ENCODE measurements around the gene KCTD16.

KCTD16 gene

DNA sequence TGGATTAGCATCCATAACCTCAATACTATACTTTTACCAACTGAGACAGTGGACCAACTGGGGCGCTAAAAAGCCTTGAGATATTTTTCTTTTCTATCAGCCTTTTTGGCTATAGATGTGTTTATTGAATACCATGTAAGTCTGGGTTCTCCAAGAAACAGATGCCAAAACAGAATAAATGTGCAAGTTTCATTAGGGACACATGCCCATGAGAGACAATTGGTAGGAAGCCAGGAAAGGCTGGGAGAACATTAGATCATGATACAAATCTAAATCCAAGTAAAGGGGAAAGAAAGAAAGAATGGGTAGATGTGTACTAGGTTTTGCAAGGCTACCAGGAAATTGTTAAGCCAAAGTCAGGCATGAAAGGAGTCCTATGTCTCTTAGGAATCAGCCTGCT, 152.5 kb downstream of the KCTD16 start:
- Histone ChIP-seq H3K27ac (ENCODE audit: insufficient read depth, low read length, poor library complexity, severe bottlenecking) (no peak overlapping the region), H3K27me3 (replicated peaks; ENCODE audit: control insufficient read depth, insufficient read depth, low read length, poor library complexity, severe bottlenecking) (no peaks in the 10 kb centered on the region), H3K9me3 (ENCODE audit: control insufficient read depth, low read length) (no peaks in the 10 kb centered on the region), H3K4me3 (ENCODE audit: insufficient read depth, low read depth, low read length, poor library complexity, severe bottlenecking) (no peak overlapping the region), H3K36me3 (ENCODE audit: control insufficient read depth, insufficient read depth, low read length) (no peaks in the 10 kb centered on the region), H3K4me1 (ENCODE audit: control insufficient read depth, insufficient read depth, low read length, poor library complexity, severe bottlenecking) (no peaks in the 10 kb centered on the region)
- no peak for DNase-seq

DNA sequence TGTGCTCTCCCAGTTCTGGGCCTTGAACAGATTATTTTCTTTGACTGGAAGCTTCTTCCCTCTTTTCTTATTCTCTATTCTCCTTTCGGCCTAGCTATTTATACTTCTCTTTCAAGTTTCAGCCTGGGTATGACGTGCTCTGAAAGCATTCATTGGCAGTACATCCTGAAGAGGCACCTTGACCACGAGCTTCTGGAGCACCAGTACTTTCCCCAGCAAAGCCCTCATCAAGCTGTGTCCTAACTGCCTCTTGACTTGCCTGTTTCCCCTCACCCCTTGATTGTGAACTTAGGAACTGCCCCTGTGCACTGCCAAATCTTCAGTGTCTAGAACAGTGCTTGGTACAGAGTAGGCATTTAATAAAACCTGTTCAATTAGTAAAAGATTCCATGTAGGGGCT, 154.9 kb downstream of the KCTD16 start:
- Histone ChIP-seq H3K27ac (ENCODE audit: insufficient read depth, low read length, poor library complexity, severe bottlenecking) (no peak overlapping the region), H3K4me3 (ENCODE audit: insufficient read depth, low read depth, low read length, poor library complexity, severe bottlenecking) (no peak overlapping the region), H3K27me3 (replicated peaks; ENCODE audit: control insufficient read depth, insufficient read depth, low read length, poor library complexity, severe bottlenecking) (no peaks in the 10 kb centered on the region), H3K9me3 (ENCODE audit: control insufficient read depth, low read length) (no peaks in the 10 kb centered on the region), H3K4me1 (ENCODE audit: control insufficient read depth, insufficient read depth, low read length, poor library complexity, severe bottlenecking) (no peaks in the 10 kb centered on the region), H3K36me3 (ENCODE audit: control insufficient read depth, insufficient read depth, low read length) (no peaks in the 10 kb centered on the region)
- DNase-seq, result no peak

DNA sequence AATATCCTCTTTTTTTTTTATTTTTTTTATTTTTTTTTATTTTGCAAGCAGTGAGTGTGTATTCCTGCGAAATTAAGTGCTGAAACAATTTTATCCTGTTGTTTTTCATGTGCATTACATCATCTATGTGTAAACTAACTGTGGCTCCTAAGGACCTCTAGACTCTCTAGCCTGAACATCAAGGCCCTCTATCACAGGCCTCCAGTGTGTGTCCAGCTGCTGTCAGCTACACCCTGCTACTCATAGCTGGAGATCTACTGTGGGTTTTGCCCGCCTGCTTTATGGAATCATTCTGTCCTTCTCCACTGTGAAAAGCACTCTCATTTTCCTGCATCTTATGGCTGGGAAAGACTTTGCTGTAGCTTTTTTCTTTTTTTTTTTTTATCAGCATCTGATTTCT, 157.8 kb downstream of the KCTD16 start:
- Histone ChIP-seq H3K27me3 (replicated peaks; ENCODE audit: control insufficient read depth, insufficient read depth, low read length, poor library complexity, severe bottlenecking) (no peaks in the 10 kb centered on the region), H3K4me1 (ENCODE audit: control insufficient read depth, insufficient read depth, low read length, poor library complexity, severe bottlenecking) (no peaks in the 10 kb centered on the region), H3K27ac (ENCODE audit: insufficient read depth, low read length, poor library complexity, severe bottlenecking) (no peak overlapping the region), H3K36me3 (ENCODE audit: control insufficient read depth, insufficient read depth, low read length) (no peaks in the 10 kb centered on the region), H3K9me3 (ENCODE audit: control insufficient read depth, low read length) (no peaks in the 10 kb centered on the region), H3K4me3 (ENCODE audit: insufficient read depth, low read depth, low read length, poor library complexity, severe bottlenecking) (no peak overlapping the region)
- DNase-seq, result no peak

DNA sequence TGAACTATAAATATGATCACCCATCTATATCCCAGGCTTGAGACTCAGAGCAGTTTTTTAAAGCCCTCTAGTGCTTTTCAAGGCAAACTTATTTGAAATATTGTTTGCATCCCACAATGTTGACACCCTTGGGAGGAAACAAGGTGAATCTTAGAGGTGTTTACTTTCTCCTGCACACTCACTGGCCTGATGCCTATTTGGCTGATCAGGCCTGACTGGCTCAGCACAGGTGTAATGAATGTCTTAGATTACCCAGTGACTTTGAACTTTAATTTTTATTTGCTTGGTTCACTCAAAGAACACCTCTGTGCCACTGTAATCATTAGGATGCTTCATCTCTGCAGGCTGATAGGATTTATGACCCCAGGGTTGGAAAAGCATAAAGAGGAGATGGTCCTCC, 158.3 kb downstream of the KCTD16 start:
- DNase-seq, result no peak
- Histone ChIP-seq H3K36me3 (ENCODE audit: control insufficient read depth, insufficient read depth, low read length) (no peaks in the 10 kb centered on the region), H3K27me3 (replicated peaks; ENCODE audit: control insufficient read depth, insufficient read depth, low read length, poor library complexity, severe bottlenecking) (no peaks in the 10 kb centered on the region), H3K4me3 (ENCODE audit: insufficient read depth, low read depth, low read length, poor library complexity, severe bottlenecking) (no peak overlapping the region), H3K4me1 (ENCODE audit: control insufficient read depth, insufficient read depth, low read length, poor library complexity, severe bottlenecking) (no peaks in the 10 kb centered on the region), H3K27ac (ENCODE audit: insufficient read depth, low read length, poor library complexity, severe bottlenecking) (no peak overlapping the region), H3K9me3 (ENCODE audit: control insufficient read depth, low read length) (no peaks in the 10 kb centered on the region)

DNA sequence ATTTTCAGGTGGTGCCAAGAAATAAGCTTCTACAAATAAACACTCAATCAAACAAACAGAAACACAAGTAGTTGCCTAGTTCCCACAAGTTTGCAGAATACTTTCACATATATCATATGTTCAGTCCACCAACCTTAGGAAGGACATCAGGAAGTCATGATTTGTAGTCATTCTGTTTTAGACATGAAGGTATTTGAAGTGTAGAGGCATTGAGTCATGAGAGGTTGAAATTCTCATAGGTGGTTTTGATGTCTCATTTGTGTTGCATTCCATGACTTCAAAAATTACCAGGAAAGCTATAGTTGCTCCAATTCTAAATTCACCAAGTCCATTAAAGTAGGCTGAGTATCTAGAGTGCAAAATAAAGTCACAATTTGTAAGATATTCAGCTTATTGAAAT, 159.0 kb downstream of the KCTD16 start:
- Histone ChIP-seq H3K27me3 (replicated peaks; ENCODE audit: control insufficient read depth, insufficient read depth, low read length, poor library complexity, severe bottlenecking) (no peaks in the 10 kb centered on the region), H3K9me3 (ENCODE audit: control insufficient read depth, low read length) (no peaks in the 10 kb centered on the region), H3K27ac (ENCODE audit: insufficient read depth, low read length, poor library complexity, severe bottlenecking) (no peak overlapping the region), H3K4me1 (ENCODE audit: control insufficient read depth, insufficient read depth, low read length, poor library complexity, severe bottlenecking) (no peaks in the 10 kb centered on the region), H3K36me3 (ENCODE audit: control insufficient read depth, insufficient read depth, low read length) (no peaks in the 10 kb centered on the region), H3K4me3 (ENCODE audit: insufficient read depth, low read depth, low read length, poor library complexity, severe bottlenecking) (no peak overlapping the region)
- DNase-seq, result no peak

DNA sequence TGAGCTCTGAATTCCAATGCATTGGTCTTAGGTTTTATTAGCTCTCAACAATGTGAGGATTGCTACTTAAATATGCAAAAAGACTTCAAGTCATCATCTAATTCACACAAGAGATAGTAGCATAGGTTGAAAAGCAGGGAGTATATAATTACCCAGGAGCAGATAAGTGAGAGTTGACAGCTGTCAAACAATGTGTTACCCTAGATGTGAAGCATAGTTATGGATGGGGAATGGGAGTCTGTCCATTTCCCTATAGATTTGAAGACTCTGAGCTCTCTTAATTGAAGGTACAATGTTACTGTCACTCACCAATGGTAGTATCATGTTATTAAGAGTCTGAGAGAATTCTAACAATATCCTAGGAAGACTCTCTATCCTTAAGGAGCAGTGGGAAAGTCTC, 160.7 kb downstream of the KCTD16 start:
- no peak overlapping the region for H3K27ac ChIP-seq (ENCODE audit: insufficient read depth, low read length, poor library complexity, severe bottlenecking)
- no peak for DNase-seq
- no peaks in the 10 kb centered on the region for H3K27me3 ChIP-seq (replicated peaks; ENCODE audit: control insufficient read depth, insufficient read depth, low read length, poor library complexity, severe bottlenecking)
- no peaks in the 10 kb centered on the region for H3K9me3 ChIP-seq (ENCODE audit: control insufficient read depth, low read length)
- no peak overlapping the region for H3K4me3 ChIP-seq (ENCODE audit: insufficient read depth, low read depth, low read length, poor library complexity, severe bottlenecking)
- H3K36me3 ChIP-seq (ENCODE audit: control insufficient read depth, insufficient read depth, low read length), result no peaks in the 10 kb centered on the region
- H3K4me1 ChIP-seq (ENCODE audit: control insufficient read depth, insufficient read depth, low read length, poor library complexity, severe bottlenecking), result no peaks in the 10 kb centered on the region

DNA sequence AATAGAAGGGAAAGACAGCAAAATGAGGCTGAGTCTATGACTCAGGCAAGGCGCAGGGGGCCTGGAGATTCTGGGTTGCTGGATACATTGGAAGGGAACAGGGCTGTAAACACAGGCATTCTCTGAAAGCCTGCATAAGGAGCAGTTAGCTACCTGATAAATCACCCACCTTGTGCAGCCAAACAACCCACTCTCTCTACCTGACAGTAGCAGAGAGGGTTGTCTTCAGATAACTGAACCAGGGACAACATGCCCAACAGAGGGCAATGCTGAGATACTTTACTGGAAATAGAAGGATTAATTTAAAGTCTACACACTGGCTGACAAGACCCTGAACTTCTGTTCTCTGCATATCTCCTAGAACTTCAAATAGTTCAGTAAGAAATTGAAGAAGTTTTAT, 161.6 kb downstream of the KCTD16 start:
- no peaks in the 10 kb centered on the region for H3K36me3 ChIP-seq (ENCODE audit: control insufficient read depth, insufficient read depth, low read length)
- DNase-seq, result no peak
- no peaks in the 10 kb centered on the region for H3K9me3 ChIP-seq (ENCODE audit: control insufficient read depth, low read length)
- no peaks in the 10 kb centered on the region for H3K27me3 ChIP-seq (replicated peaks; ENCODE audit: control insufficient read depth, insufficient read depth, low read length, poor library complexity, severe bottlenecking)
- no peak overlapping the region for H3K4me3 ChIP-seq (ENCODE audit: insufficient read depth, low read depth, low read length, poor library complexity, severe bottlenecking)
- H3K27ac ChIP-seq (ENCODE audit: insufficient read depth, low read length, poor library complexity, severe bottlenecking), result no peak overlapping the region
- H3K4me1 ChIP-seq (ENCODE audit: control insufficient read depth, insufficient read depth, low read length, poor library complexity, severe bottlenecking), result no peaks in the 10 kb centered on the region

DNA sequence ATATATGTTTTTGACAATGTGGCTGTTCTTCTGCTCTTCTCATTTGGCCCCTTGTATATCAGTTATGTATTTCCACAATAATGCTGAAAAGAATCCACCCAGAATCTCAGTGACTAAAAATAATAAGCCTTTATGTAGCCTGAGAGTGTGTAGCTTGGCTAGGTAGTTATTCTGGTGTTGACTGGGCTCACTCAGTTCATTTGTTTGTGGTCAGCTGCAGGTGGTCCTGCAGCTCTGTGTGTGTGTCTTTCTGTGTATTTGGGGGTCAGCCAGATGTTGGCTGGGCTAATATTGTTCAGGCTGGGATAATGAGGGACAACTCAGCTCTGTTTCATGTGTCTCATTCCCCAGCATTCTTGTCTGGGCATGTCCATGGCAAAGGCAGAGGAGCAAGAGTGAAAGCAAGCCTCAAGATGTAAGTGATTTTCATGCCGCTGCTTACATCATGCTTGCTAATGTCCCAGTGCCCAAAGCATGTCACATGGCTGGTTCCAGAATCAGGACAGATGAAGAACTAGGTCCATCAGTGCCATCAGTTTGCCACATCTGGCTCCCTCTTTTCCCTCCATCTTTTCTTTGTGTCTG, 162.8 kb downstream of the KCTD16 start:
- H3K27ac ChIP-seq (ENCODE audit: insufficient read depth, low read length, poor library complexity, severe bottlenecking), result no peak overlapping the region
- no peaks in the 10 kb centered on the region for H3K36me3 ChIP-seq (ENCODE audit: control insufficient read depth, insufficient read depth, low read length)
- no peaks in the 10 kb centered on the region for H3K27me3 ChIP-seq (replicated peaks; ENCODE audit: control insufficient read depth, insufficient read depth, low read length, poor library complexity, severe bottlenecking)
- no peaks in the 10 kb centered on the region for H3K9me3 ChIP-seq (ENCODE audit: control insufficient read depth, low read length)
- DNase-seq, result no peak
- no peak overlapping the region for H3K4me3 ChIP-seq (ENCODE audit: insufficient read depth, low read depth, low read length, poor library complexity, severe bottlenecking)
- no peaks in the 10 kb centered on the region for H3K4me1 ChIP-seq (ENCODE audit: control insufficient read depth, insufficient read depth, low read length, poor library complexity, severe bottlenecking)

DNA sequence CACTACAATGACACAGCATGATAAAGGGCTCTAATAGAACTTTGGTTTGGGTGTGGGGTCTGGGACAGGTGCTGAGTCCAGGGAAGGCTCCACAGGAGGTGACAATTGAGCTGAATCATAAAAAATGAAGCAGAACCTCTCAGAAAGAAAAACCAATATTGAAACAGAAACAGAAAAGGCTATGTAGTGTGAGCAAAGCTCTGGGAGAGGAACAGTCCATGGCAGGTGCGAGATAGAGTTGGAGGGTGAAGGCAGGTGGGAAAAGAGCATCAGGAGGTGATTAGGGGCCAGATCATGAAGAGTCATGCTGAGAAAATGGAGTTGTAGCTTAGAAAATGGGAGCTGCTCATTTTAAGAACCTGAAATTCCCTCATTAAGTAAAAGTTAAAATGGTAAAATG, 164.9 kb downstream of the KCTD16 start:
- Histone ChIP-seq H3K4me3 (ENCODE audit: insufficient read depth, low read depth, low read length, poor library complexity, severe bottlenecking) (no peak overlapping the region), H3K9me3 (ENCODE audit: control insufficient read depth, low read length) (no peaks in the 10 kb centered on the region), H3K4me1 (ENCODE audit: control insufficient read depth, insufficient read depth, low read length, poor library complexity, severe bottlenecking) (no peaks in the 10 kb centered on the region), H3K27ac (ENCODE audit: insufficient read depth, low read length, poor library complexity, severe bottlenecking) (no peak overlapping the region), H3K27me3 (replicated peaks; ENCODE audit: control insufficient read depth, insufficient read depth, low read length, poor library complexity, severe bottlenecking) (no peaks in the 10 kb centered on the region), H3K36me3 (ENCODE audit: control insufficient read depth, insufficient read depth, low read length) (no peaks in the 10 kb centered on the region)
- no peak for DNase-seq

DNA sequence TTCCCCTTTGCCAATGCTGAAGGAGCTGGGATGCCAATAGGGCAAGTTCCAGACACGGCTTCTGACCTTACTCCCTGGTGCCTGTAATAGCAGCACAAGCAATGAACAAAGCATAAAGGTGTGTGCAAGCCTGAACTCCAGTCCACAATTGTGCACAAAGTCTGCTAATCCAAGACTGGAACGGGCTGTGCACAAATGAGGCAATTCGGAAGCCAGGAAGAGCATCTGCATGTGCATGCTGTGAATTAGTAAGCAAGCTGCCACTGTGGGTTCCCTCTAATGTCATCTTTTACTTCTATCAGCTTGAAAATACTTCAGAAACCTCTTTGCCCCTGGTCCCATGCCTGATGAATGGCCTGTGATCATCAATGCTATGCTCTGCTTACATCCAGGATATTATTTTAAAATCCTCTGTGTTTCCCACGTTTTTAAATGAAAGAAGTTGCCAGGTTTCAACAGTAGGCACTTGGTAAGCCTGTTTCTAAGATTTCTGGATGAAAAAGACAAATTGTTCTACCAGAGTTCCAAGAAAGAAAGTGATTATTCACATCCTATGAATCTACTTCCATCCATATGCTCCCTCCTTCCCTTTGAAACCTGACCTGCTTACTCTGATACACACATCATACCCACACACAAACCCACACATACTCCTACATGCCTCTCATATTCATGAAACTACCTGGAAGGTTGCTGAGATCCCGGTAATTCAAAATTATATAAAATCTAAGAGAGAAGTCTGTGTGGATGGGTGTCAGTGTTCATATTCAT, 165.7 kb downstream of the KCTD16 start:
- DNase-seq, result no peak
- Histone ChIP-seq H3K36me3 (ENCODE audit: control insufficient read depth, insufficient read depth, low read length) (no peaks in the 10 kb centered on the region), H3K27me3 (replicated peaks; ENCODE audit: control insufficient read depth, insufficient read depth, low read length, poor library complexity, severe bottlenecking) (no peaks in the 10 kb centered on the region), H3K4me1 (ENCODE audit: control insufficient read depth, insufficient read depth, low read length, poor library complexity, severe bottlenecking) (no peaks in the 10 kb centered on the region), H3K9me3 (ENCODE audit: control insufficient read depth, low read length) (no peaks in the 10 kb centered on the region), H3K4me3 (ENCODE audit: insufficient read depth, low read depth, low read length, poor library complexity, severe bottlenecking) (no peak overlapping the region), H3K27ac (ENCODE audit: insufficient read depth, low read length, poor library complexity, severe bottlenecking) (no peak overlapping the region)
